T-helper 2 cell treated with Interferon-gamma antibody and Interleukin-4, amounts not matched to agents 100 ng/mL and 5 ng/mL, for 36 hours (primary cell): ENCODE measurements around the gene SPDYE2. TPM values are rescaled to one million over a fixed set of nuclear protein-coding genes. Genes with fewer than 3 reads are reported as not detected.
"Not testable (repeated sequence)": the region's sequence is repeated elsewhere in the genome, so short reads cannot be mapped to it uniquely, and the experiment has no call there.

Experiments
- intact Hi-C: fragments of 100-400 bp; cut with micrococcal nuclease; formaldehyde crosslinking; loops from one replicate; pipeline ENCODE4 v1.15.1; 2023
- total RNA-seq: library from RNA; stranded (reverse); gene quantifications from 2 replicates; pipeline ENCODE4 v1.2.3, GENCODE V29; 2022

The SPDYE2 gene, protein sequence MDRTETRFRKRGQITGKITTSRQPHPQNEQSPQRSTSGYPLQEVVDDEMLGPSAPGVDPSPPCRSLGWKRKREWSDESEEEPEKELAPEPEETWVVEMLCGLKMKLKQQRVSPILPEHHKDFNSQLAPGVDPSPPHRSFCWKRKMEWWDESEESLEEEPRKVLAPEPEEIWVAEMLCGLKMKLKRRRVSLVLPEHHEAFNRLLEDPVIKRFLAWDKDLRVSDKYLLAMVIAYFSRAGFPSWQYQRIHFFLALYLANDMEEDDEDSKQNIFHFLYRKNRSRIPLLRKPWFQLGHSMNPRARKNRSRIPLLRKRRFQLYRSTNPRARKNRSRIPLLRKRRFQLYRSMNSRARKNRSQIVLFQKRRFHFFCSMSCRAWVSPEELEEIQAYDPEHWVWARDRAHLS
- not detected in 2 replicates for total RNA-seq

DNA sequence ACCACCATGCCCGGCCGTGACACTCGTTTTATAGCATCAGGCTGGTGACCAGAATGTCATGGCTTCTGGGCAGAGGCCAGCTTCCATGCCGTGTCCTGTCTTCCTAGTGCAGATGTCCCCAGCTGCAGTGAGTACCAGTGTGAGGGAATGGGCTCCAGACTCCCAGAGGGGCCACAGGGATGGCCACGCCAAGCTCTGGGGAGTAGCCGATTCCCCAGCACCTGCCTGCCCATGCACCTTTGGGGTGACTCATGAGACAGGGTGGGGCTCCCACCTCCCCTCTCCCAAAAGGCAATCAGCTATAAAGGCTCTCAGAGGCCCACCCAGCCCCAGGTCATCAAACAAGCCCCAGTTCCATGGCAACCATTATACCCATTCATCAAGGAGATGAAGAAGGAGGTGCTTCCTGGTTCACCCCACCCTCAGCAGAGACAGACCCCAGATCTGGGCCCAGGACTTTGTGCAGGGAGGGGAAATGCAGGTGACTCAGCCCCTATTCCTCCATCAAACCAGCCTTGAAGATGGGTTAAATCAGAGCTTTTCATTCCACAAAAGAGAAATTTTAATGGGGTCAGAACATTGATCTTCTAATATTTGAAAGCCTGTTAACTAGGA, at the start of gene SPDYE2:
Gene SPDYE2 (plus strand): TSS at position 419 of the 615 bp plus-strand sequence. CDS start 2,030 bp downstream, outside the sequence.
- intact Hi-C loops = not testable (repeated sequence)

DNA sequence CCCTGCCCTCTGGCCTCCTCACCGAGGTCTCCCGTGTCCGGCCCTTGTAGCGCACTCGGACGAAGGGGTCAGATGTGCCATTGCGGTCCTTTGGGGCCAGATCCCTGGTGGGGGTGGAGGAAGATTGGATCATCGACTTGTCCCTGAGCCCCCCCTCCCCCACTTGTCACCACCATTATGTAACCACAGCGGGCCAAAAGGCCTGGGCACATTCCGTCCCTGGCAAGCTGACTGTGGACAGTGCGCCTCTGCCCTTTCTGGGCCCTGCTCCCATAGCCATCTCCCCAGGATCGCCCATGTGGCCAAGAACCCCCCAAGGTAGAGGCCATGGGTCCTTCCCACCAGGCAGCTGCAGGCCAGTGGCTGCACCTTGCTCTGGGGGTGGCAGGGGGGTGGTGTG, 47.9 kb upstream of the SPDYE2 start:
- intact Hi-C loops = not testable (repeated sequence)

DNA sequence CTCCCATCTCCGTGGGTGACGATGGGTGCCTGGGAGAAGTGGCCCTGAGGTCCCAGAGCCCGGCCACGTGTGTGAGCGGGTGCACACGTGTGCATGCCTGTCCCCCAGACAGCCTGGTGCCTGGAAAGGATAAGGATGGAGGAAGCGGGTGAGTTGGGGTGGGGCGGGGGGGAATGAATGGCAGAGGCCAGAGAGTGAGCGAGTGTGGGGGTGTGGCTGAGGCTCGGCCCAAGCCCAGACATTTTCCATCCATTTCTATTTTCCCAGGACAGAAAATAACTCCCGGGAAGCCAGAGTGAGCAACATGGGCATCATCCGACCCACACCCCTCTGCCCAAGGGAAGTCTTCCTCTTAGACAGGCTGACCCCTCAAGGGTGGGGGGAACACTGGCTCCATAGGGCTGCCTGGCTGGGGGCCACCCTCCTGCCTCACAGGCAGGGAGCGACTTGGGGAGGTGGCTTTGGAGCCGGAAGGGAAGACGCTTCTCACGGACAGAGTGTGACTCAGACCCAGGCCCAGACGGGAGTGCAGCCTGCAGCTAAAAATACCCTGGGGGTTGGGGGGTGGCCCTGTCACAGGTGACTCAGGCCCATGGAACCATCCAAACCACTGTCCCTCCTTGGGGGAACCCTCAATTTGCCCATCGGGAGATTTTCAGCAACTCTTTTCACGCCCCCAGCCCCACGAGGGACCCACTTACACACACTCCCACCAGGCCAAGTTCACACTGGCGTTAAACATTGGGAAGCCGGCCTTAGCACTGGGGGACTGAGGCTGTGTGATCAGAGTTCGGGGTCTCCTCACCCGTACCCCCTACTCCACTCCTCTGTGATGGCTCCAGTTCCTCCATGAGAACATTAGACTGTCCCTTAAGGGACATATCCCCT, 45.5 kb upstream of the SPDYE2 start:
- intact Hi-C loops = not testable (repeated sequence)

DNA sequence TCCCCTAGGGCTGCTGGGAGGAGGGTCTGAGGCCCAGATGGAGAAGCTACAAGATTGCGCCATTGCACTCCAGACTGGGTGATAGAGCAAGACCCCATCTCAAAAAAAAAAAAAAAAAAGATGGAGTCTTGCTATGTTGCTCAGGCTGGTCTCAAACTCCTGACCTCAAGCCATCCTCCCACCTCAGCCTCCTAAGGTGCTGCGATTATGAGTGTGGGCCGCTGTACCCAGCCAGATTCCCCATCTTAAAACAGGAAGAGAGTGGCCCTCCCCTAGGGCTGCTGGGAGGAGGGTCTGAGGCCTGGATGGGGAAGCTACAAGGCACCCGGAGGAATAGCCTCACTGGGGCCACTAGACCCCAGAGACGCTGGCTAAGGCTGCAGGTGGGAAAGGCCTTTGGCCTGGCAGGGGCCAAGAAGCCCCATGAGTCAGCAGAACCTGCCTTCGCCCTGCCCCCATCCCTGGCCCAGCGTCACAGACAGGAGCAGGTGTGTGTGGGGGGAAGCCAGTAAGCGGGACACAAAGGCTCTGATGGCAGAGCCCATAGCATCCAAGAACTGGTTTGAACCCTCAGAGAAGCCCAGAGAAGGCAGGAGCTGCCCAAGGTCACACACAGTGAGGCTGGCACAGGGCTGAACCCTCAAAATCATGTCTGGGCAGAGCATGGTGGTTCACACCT, 43.5 kb upstream of the SPDYE2 start:
- intact Hi-C loops = not testable (repeated sequence)

DNA sequence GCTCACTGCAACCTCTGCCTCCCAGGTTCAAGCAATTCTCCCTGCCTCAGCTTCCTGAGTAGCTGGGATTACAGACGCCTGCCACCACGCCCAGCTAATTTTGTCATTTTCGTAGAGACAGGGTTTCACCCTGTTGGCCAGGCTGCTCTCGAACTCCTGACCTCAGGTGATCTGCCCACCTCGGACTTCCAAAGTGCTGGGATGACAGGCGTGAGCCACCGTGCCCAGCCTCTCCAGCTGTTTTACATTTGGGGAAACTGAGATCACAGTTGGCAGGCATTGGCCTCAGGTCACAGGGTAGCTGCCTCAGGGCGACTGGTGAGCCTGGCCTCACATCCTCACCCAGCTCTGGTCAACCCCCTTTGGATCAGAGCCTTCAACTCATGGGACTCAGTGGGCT, 40.5 kb upstream of the SPDYE2 start:
- intact Hi-C loops = not testable (repeated sequence)

DNA sequence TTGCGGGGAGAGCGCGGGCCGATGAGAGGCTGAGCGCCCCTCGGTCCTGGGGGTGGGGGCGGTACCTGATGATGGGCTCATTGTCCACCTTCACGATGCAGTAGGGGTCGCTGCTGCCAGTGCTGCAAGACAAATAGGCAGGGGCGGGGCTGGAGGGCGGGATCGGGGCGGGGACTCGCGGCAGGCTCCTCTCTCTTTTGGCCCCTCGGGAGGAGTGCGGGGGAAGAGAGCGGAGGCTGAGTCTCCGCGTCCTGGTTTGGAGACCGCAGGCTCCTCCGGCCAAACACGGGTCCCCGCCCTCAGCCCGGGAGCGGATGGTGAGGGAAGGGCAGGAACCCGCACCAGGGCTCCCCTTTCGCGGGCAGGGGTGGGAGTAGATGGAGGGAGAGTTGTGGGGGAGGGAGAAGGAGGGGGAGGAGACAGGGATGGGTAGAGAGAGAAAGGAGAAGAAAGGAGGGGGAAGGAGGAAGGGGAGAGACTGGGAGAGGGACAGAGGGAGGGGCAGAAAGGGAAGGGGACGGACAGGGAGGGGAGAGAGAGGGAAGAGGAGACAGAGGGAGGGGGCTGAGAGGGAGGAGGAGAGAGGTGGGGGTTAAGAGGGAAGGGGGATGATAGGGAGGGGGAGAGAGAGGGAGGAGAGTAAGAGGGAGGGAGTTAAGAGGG, 39.0 kb upstream of the SPDYE2 start:
- intact Hi-C loops = not testable (repeated sequence)

DNA sequence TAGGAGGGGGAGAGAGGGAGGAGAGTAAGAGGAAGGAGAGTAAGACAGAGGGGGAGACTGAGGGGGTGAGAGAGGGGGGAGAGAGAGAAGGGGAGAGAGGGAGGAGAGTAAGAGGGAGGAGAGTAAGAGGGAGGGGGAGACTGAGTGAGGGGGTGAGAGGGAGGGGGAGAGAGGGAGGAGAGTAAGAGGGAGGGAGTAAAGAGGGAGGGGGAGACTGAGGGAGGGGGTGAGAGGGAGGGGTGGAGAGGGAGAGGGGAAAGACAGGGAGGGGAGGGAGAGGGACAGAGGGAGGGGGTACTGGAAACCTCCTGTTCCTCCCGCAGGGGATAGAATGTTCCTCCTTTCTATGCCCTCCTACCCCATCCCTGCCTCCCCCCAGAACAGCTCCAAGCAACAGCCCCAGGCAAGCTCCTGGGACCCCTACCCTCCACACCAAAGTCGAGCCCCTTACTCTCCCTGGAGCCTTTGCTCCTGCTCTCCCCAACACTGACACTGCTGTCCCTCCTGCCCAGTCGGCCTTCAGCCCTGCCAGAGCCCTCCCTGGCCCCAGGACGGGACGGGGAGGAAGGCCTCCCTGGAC, 38.3 kb upstream of the SPDYE2 start:
- intact Hi-C loops = not testable (repeated sequence)

DNA sequence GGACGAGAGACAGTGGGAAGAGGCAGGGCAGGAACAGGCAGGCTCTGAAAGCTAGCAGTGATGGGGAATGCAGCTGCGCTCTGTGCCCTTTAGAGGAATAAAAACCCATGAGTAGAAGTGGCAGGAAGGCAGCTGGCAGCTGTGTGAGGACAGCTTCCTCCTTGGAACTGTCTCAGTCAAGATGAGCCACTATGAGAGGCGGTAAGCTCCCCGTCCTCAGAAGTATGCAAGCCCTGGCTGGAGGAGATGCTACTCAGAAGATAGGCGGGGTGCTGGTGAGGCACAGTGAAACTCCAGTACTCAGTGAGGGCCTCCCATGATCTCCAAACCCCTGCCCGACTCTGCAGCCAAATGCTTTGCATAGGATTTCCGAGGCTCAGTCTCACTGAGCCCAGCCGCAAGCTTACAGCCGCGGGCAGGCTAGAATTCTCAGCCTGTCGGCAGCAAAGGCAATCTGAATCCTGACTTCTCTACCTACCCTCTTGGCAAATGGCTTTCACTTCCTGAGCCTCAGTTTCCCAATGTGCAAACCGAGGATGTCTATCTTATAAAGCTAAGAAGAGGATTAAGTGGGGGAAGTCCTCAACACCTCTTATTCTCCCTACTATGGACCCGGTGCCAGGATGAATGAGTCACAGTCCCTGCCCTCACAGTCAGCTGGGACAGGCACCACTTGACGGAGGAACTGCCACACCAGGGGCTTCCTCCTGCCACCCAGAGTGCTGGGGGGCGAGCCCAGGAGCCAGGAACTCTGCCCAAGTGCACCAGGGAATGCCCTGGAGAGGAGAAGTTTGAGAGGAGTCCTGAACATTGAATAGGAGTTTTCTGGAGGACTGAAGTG, 35.9 kb upstream of the SPDYE2 start:
- intact Hi-C loops = not testable (repeated sequence)

DNA sequence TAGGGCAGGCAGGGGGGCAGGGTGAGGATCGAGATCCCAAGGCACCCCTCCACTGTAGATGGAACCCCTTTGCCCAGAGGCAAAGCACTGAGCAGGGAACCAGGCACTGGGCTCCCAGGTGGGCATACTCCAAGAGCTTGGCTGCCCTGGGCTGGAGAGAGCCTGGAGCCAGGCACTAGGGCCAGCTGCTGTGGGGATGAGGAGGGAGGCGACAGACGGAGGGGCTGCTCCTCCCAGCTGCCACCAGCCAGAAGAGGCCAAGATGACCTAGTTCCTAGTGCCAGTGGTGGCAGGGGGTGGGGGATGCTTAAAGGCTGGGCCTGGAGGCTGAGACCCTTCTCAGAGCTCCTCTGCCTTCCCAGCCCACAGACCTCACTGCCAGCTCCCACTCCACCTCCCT, 35.1 kb upstream of the SPDYE2 start:
- intact Hi-C loops = not testable (repeated sequence)

DNA sequence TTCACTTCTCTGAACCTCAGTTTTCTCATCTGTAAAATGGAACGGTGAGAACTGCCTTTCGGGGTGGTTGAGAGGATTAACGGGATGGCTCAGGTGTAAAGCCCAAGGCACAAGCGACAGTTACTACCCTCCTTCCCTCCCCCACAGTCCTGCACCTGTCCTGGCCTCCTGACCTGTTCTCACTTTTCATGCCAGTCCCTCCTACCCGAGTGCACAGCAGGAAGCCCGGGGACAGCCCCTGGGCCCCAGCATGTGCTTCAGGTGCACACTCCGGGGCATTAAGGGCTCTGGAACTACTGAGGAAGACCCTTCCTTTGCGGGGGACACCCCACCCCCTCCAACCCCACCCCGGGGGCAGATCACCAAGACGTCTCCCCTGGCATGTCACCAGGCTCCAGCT, 34.1 kb upstream of the SPDYE2 start:
- intact Hi-C loops = not testable (repeated sequence)

DNA sequence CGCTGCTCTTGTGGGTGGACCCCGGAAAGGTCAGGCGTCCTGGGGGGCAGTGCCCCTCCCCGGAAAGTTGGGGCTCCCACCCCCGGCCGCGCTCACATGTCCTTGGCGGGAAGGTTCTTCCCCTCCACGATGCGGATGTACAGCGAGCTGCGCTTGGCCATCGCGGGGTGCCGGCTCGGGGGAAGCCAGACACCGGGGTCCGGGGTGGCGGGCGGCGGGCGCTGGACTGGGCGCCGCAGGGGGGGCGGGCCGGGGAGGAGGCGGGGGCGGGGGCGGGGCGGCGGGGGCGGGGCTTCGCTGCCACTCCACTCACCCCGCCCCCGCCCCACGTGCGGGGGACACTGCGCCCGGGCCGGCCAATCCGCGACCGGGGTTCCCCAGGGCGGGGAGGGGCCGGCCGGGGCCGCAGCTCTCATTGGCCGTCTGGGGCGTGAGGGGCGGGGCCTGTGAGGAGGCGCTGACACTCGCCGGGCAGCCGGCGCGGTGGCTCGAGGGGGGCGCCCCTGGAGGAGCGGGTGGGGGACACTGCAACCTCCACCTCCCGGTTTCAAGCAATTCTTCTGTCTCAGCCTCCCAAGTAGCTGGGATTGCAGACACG, 33.4 kb upstream of the SPDYE2 start, which contains the start of gene RASA4B:
Gene RASA4B (minus strand): TSS at position 228 of the 598 bp plus-strand sequence. CDS start 67 bp downstream, at position 161.
- intact Hi-C loops = not testable (repeated sequence)

DNA sequence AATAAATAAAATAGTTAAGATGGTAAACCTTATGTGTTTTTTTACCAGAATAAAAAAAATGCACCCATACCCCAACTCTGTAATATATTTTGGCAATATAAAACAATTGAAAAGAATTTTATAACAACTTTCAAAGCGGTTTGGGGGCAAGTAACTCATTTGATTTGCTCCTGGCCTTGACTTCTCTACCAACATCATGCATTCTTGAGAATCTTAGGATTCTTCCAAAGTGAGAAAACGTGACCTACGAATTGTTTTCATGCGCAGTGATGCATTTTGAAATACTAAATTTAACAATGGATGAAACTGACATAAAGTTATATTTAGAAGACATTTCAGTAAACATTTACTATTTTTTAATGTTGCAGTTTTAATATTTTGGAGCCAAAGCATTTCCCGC, 30.2 kb upstream of the SPDYE2 start:
- intact Hi-C loops = not testable (repeated sequence)

DNA sequence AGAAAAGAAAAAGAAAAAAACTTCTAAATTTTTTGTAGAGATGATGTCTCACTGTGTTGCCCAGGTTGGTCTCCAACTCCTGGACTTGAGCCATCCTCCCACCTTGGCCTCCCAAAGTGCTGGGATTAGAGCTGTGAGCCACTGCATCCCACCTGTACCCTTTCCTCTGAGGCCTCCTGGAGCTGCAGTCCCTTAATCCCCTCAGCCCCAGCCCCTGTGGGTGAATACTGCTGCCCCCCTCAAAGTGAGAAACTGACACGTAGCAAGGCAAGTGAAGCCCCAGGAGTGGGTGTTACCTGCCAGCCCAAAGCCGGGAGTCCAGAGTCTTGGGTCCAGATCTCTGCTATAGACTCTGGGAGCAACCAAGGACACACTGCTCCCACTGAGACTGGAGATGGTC, 26.2 kb upstream of the SPDYE2 start:
- intact Hi-C loops = not testable (repeated sequence)

DNA sequence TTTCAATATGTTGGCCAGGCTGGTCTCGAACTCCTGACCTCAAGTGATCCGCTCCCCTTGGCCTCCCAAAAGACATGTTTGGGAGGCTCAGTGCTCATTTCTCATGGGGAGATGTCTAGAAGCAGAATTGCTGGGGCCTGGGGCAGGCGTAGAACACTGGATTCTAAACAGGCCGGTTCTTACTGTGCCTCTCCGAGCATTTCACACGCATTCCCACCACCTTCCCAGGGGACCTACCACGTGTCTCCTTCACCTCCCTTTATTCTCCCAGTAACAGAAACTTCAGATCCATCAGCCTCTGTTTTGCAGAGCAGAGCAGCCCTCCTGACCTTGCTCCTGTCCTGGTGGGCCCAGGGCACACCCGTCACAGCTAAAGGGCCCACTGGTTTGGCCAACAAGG, 23.8 kb upstream of the SPDYE2 start:
- intact Hi-C loops = not testable (repeated sequence)

DNA sequence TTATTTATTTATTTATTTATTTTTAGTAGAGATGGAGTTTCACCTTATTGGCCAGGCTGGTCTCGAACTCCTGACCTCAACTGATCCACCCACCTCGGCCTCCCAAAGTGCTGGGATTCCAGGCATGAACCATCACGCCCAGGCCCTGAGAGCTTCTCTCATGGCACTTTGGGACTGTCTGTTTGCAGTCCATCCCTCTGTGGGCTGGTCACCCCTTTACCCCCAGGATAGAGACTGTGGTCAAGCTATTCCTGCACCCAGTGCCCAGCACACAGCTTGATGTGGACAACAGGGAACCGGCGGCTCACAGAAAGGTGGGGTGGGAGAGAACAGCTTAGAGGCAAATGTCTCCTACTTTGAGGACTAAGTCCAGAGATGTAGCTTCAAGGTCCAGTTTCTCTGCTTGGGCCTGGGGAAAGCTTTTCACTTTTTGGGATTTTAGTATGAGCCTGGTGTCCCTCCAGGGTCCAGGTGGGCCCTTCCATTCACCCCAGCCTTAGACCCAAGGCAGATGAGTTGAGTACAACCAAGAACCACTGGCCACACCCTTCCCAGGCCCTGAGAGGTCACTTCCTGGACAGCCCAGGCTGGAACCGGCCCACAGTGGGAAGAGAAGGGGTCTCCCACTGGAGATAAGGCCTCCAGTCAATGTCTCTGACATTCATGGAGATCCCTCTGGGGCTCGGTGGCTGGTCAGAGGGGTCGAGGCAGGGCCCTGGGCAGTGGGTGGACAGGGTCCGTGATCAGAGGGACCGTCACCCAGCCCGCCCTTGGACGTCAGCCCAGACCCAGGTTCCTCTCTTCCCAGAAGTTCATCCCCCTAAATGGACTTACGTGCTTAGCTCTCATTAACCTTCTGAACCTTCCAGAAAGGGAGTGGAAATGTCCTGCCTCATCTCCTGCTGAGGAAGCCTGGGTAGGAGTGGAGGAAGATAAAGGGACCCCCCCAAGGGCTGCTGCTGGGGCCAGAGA, 22.9 kb upstream of the SPDYE2 start:
- intact Hi-C loops = not testable (repeated sequence)

DNA sequence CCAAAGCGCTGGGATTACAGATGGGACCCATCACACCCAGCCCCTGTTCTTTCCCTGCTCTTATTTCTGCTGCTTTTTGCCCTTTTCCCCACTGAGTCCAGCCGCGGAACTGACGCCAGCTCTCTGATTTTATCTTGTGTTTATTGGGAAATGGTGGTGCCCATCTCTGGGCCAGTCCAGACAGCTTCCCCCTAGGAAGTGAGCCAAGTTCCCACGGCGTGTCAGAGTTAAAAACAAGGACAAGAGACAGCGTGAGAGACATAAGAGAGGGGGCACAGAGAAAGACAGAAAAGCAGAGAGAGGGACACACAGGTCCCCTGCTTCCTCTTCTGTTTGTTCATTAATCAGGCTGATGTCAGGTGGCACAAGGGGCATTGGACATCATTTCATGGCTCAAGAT, 19.4 kb upstream of the SPDYE2 start:
- intact Hi-C loops = not testable (repeated sequence)

DNA sequence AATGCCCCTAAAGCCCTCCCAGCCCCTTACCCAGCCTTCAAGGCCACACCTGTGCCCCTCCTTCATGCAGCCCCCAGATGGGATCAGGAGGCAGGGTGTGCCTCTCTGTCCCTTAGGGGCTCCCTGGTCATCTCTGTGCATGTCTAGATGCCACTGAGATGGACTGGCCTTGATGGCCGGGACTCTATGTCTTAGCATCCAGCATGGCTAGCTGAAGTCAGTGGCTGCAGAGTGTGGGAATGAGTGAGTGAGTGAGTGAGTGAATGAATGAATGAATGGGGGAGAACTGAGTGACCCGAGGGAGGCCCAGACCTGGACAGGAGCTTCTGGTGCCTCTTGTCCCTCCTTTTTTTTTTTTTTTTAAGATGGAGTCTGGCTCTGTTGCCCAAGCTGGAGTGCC, 18.9 kb upstream of the SPDYE2 start:
- intact Hi-C loops = not testable (repeated sequence)
